ENCODE measurements around the gene CR1.
"Not testable (repeated sequence)": the region's sequence is repeated elsewhere in the genome, so short reads cannot be mapped to it uniquely, and the experiment has no call there.

CR1 gene

DNA sequence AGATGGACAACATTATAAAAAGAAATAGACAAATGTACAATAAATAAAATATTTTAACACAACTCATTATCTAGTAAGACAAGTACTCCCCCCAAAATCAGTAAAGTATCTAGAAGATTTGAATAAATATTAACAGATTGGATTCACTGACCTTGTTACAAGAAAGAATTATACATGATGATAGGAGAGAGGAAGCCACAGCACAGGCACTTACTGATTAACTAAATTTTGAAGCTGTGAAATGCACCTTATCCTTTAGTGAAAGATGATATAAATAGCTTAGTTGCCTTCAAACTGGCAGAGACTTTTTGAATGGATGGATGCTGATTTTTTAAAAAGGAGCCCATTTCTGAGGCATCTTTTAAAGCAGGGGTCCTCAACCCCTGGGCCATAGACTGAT is 8.5 kb downstream of the CR1 start:
- no peak for DNase-seq

DNA sequence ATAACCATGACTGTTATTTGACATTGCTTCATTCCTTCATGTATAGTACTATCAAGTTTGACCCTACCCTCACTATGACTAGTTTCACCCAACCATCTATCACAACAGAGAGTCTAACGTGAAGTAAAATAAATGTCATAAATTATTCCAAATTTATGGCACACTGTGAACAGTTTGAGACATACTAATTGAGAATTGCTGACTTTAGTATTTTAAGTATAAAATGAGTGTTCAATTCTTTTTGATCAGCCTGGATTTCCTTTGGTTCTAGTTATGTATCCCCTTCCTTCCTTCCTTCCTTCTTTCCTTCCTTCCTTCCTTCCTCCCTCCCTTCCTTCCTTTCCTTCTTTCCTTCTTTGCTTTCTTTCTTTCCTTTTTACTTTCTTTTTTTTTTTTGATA is 14.5 kb downstream of the CR1 start:
- DNase-seq: no peak

DNA sequence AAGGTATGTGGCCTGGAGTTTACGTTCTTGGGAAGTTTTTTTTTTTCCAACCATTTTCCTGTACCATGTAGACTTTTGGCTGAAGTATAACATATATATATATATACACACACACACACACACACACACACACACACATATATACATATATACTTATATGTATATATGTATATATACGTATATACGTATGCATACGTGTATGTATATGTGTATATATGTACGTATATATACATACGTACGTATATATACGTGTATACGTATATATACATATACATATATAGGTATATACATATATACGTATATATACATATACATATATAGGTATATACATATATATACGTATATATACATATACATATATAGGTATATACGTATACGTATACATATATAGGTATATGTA is 18.9 kb downstream of the CR1 start:
- no peak for DNase-seq

DNA sequence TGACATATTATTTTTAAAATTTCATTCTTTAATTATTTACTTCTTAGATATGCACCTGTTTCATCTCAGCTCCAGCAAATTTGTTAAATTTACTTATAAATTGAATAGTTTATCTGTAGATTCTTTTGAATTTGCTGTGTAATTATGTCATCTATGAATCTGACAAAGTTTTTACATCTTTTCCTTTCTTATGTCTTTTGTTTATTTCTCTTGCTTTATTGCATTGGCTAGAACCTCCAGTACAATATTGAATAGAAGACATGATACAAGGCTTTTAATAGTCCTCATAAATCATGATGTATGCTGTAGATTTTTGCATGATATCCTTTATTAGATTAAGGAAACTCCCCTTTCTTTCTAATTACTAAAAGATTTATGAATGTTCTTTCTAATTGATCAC is 20.8 kb downstream of the CR1 start:
- no peak for DNase-seq

DNA sequence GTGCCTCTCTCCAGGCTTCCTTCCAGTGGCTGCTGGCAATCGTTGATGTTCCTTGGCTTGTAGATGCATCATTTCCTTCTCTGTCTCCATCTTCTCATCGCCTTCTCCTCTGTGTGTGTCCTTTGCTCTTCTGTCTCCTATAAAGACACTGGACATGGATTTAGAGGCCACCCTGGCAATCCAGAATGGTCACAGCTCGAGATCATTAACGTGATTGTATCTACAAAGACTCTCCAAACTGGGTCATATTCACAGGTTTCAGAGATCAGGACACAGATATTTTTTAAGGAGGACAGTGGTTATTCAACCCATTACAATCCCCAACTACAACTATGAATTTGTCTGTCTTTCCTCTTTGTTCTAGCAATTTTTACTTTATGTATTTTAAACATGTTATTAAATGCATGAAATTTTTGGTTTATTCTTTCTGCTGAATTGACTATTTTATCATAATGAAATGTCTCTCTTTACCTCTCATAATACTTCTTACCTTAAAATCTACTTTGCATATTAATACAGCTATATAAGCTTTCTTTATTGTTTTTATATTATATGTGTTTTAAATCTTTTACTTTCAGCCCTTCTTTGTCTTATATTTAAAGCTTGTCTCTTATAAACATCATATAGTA is 22.8 kb downstream of the CR1 start:
- no peak for DNase-seq

DNA sequence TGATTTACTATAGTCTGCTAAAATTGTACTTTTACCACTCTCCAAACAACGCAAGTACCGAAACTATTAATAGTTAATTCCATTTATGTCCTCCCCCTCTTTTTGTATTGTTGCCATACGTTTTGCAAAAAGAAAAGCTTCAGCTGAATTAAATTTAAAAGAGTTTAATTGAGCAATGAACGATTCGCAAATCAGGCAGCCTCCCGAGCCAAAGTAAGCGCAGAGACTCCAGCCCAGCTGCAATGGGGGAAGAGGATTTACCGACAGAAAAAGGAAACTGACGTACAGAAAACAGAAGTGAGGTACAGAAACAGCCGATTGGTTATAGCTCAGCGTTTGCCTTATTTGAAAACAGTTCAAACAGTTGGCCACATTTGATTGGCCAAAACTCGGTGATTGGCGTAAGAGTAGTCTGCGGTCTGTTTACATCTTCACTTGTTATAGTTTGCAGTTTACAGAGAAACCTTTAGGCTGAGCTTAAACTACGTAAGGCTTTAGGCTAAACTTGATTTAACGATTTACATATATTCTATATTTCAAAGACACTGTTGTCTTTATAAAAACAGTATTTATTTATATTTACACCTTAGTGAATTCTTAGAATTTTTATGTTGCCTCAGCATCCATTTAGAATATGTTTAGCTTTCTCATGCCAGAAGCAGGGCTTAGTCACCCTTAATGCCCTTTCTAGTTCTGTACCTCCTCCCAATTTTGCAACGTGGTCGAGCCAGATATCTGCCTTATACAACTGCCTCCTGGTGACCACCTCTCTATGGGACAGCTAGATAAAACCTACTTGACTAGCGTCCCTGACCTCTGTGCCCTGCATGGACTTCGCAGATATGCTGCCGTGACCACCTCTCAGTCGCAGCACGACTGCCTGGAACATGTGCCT is 23.8 kb downstream of the CR1 start:
- no peak for DNase-seq

DNA sequence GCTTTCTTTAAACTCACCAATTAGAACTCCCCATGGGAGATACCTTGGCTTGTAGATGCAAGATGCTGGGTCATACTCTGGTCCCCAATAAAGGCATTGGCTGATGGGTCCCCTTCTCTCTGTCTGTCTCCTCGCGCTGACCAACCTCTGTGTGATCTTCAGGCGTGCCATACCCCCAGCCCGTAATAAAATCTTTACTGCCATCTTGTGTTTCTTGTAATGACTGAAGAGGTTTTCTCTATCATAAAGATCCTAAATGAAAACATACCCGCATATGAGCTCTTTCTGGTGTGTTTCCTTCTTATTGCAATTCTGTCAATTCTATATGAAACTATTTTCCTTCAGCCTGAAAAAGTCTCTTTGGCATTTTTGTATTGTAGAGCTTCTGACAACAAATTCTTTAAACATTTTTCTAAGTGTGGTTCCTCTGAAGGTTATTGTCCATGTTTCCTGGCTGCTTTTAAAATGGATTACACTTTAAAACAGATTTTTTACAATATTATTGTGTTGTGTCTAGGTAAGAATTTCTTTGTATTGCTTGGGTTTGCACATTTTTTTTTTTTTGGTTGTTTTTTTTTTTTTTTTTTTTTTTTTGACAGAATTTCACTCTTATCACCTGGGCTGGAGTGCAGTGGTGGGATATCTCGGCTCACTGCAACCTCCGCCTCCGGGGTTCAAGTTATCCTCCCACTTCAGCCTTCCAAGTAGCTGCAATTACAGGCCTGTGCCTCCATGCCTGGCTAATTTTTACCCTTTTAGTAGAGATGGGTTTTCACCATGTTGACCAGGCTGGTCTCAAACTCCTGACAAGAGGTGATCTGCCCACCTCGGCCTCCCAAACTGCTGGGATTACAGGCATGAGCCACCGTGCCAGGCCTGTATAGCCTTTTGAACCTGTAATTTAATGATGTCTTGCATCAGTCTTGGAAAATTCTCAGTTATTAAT is 24.7 kb downstream of the CR1 start:
- DNase-seq: not testable (repeated sequence)

DNA sequence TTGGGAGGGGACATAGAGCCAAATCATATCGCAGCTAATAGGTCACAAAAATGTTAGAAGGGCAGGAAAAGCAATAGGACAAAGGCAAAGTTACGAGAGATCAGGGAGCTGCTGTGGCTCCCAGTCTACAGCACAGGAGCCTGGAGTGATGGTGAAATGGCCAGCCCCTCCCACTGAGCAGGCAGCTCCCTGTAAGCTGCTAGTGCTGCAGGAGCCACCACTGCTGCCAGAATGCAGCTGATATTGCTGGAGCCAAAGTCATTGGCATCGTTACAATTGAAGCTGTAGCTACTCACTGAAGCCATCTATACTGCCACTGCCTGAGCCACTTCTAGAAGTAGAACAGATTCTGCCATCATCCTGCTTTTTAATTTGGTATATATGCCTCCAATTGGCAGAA is 29.3 kb downstream of the CR1 start:
- DNase-seq: not testable (repeated sequence)

DNA sequence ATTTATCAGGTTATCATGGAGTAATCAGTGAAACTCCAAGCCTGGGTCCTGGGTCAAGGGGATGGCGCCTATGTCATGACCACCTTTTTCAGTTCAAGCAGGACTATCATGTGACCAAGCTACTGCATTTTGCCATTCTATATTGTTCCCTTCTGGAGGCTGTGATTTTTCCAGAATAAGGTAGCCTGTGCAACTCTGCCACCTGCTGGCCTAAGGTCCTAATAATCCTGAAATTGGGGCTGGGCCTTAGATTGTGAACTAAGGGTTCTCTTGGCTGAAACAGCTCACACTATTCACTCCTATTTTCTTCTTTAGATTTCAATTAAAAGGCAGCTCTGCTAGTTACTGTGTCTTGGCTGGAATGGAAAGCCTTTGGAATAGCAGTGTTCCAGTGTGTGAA is 32.4 kb downstream of the CR1 start:
- not testable (repeated sequence) for DNase-seq

DNA sequence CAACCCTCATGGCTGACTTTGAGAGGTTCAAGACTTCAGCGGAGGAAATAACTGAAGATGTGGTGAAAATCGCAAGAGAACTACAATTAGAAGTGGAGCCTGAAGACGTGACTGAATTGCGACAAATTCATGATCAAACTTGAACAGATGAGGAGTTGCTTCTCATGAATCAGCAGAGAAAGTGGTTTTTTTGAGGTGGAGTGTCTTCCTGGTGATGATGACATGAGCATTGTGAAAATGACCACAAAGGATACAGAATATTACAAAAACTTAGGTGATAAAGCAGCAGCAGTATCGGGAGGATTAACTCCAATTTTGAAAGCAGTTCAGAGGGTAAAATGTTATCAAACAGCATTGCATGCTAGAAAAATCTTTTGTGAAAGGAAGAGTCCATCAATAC is 40.3 kb downstream of the CR1 start:
- not testable (repeated sequence) for DNase-seq

DNA sequence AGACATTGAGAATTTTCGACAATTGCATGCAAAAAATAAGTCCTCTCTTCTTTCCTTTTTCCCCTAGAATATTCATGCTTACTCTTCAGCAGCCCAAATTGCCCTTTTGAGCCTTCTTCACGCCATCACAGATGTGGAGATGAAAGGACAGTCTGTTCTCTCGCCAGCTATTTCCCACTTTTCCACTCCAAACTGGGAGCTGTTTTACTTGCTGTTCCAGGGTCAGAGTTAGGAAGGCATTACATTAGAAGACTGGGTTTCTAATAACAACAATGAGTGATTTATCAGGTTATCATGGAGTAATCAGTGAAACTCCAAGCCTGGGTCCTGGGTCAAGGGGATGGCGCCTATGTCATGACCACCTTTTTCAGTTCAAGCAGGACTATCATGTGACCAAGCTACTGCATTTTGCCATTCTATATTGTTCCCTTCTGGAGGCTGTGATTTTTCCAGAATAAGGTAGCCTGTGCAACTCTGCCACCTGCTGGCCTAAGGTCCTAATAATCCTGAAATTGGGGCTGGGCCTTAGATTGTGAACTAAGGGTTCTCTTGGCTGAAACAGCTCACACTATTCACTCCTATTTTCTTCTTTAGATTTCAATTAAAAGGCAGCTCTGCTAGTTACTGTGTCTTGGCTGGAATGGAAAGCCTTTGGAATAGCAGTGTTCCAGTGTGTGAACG is 50.9 kb downstream of the CR1 start:
- DNase-seq: not testable (repeated sequence)

DNA sequence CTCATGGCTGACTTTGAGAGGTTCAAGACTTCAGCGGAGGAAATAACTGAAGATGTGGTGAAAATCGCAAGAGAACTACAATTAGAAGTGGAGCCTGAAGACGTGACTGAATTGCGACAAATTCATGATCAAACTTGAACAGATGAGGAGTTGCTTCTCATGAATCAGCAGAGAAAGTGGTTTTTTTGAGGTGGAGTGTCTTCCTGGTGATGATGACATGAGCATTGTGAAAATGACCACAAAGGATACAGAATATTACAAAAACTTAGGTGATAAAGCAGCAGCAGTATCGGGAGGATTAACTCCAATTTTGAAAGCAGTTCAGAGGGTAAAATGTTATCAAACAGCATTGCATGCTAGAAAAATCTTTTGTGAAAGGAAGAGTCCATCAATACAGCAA is 58.9 kb downstream of the CR1 start:
- DNase-seq: not testable (repeated sequence)

DNA sequence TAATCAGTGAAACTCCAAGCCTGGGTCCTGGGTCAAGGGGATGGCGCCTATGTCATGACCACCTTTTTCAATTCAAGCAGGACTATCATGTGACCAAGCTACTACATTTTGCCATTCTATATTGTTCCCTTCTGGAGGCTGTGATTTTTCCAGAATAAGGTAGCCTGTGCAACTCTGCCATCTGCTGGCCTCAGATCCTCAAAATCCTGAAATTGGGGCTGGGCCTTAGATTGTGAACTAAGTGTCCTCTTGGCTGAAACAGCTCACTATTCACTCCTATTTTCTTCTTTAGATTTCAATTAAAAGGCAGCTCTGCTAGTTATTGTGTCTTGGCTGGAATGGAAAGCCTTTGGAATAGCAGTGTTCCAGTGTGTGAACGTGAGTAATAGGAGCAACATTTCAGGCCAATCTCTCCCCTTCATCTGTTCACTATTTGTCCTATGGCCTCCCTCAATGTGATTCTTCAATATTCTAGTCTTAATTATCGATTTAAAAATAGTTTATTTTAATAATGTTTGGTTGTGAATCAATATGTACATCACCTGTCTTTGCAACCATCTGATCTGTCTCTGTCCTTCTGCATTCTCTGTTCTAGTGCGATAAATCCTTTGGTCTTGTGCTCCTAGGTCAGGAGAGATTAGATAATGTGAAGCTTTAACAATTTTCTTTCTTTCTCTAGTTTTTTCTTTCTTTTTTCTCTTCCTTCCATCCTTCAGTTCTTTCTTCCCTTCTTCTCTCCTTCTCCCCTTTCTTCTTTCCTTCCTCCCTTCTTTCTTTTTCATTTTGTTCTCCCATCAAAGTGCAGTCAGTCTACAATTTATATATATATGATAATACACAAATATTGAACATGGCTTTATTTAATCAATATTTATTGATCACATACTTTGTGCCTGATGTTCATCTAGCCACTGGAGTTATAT is 69.8 kb downstream of the CR1 start:
- no peak for DNase-seq

DNA sequence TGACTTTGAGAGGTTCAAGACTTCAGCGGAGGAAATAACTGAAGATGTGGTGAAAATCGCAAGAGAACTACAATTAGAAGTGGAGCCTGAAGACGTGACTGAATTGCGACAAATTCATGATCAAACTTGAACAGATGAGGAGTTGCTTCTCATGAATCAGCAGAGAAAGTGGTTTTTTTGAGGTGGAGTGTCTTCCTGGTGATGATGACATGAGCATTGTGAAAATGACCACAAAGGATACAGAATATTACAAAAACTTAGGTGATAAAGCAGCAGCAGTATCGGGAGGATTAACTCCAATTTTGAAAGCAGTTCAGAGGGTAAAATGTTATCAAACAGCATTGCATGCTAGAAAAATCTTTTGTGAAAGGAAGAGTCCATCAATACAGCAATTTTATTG is 76.0 kb downstream of the CR1 start:
- DNase-seq: not testable (repeated sequence)

DNA sequence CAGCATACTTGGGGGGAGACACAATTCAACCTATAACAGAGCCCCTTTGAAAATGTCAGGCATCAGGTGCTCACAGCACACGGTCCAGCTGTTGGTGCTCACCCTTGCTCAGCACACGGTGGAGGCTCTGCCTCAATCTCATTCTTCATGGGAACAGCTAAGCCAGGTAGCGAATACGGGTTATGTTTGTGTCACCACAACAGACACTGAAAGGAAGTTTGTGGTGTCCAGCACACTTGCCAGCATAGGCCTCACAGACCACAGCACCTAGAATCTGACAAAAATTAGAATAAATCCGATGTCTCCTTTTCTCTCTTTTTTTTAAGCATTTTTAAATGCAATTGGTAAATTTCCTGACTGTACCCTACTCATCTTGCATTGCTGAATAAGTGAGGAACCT is 77.1 kb downstream of the CR1 start:
- not testable (repeated sequence) for DNase-seq

DNA sequence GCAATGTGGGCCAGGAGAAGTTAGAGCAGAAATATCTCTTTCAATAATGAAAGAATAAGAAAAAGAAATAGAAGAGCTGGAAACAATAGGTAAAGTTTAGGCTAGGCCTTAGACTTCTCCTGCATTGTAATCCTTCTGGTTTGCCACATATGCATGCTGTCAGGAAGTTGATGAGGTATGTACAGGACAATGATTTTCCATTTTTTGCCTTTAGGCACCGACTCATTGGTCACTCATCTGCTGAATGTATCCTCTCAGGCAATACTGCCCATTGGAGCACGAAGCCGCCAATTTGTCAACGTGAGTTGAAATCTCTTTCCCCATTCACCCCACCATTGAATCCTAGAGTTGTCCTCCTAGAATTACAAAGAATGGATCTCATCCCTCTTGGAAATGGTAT is 79.4 kb downstream of the CR1 start:
- not testable (repeated sequence) for DNase-seq

DNA sequence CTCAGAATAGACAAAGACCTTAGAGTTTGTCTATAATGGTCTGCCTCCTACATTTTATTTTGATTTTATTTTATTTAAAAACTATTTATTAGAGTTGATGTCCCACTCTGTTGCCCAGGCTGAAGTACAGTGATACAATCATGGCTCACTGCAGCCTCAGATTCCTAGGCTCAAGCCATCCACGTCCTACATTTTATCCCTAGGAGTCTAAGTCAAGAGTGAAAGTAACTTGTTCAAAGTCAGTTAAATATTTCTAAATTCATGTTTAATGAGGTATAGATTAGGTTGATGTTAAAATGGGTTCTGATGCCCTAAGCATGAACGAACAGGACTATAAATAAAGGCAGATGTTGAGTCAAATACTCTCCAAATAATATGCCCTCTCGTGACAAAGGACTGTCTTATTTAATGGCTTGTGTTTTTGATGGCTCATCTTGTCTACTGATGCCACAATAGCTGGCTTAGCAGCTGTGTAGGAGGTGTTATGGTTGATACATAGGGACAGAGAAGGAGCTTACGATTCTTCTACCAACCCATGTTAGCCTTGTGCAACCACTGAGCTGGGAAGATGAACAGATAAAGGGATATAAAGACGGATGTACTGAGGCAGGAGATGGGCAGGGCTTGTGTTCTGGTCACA is 83.0 kb downstream of the CR1 start:
- DNase-seq: no peak

DNA sequence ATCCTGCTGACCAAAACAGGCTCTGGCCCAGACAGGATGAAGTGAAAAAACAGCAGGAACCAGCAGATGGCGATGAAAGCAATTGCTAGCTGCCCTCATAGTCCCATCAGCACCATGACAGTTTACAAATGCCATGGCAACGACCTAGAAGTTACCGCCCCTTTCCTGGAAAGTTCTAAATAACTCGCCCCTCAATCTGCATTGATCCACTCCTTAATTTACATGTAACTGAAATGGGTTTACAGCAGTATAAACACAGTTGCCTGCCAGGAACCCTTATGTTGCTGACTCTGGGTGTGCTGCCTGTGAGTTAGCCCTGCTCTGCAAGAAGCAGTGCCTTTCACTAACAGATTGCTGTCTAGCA is 83.5 kb downstream of the CR1 start:
- DNase-seq: peak; percentile 27 to 44

DNA sequence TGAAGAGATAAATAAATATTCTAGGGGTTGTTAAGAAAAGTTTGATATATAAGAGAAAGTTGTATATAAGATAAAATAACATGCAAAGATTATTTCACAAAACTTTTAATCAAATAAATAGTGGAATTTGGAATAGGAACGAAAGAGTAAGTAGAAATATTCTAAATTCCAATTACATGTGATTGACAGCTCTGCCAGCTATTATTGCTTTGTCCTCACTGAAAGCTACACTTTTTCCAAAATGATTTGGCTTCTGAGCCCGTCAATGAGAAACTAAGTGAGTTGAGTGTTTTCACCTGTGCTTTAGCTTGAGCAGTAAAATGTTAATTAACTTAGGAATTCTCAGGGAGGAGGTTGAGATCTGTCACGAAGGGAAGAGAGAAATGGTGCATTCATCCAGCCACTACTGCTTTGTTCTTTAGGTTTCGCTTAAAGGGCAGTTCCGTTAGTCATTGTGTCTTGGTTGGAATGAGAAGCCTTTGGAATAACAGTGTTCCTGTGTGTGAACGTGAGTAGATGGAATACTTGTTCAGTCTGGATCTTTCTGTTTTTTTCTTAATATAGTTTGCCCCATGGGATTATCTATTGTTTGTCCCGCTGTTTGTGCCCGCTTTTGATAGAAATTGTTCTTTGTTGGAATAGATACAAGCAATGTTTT is 85.7 kb downstream of the CR1 start:
- no peak for DNase-seq

DNA sequence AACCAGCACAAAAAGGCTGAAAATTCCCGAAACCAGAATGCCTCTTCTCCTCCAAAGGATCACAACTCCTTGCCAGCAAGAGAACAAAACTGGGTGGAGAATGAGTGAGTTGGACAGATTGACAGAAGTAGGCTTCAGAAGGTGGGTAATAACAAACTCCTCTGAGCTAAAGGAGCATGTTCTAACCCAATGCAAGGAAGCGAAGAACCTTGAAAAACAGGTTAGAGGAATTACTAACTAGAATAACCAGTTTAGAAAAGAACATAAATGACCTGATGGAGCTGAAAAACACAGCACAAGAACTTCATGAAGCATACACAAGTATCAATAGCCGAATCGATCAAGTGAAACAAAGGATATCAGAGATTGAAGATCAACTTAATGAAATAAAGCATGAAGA is 93.5 kb downstream of the CR1 start:
- not testable (repeated sequence) for DNase-seq

DNA sequence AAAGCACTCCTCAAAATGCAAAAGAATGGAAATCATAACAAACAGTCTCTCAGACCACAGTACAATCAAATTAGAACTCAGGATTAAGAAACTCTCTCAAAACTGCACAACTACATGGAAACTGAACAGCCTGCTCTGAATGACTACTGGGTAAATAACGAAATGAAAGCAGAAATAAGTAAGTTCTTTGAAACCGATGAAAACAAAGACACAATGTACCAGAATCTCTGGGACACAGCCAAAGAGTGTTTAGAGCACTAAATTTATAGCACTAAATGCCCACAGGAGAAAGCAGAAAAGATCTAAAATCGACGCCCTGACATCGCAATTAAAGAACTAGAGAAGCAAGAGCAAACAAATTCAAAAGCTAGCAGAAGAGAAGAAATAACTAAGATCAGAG is 95.2 kb downstream of the CR1 start:
- not testable (repeated sequence) for DNase-seq
